ENCODE data around the gene CGN. TPM values are rescaled to one million over a fixed set of nuclear protein-coding genes. Genes with fewer than 3 reads are reported as not detected.
A peak's percentile ranks its signal among the peaks of the same experiment; 100 is the strongest.

CGN gene
- total and polyA plus RNA-seq, 2 experiments from 2014 or later = 11.8 to 37.0 TPM

- TF ChIP-seq EZH2phosphoT487 (IDR thresholded peaks at IDR 0.05; ENCODE audit: unreplicated experiment) (no peak), JUNB (IDR thresholded peaks at IDR 0.05; ENCODE audit: unreplicated experiment) (no peak), NANOG (IDR thresholded peaks at IDR 0.05; ENCODE audit: borderline replicate concordance) (no peak), STAT1 (IDR thresholded peaks at IDR 0.05; ENCODE audit: unreplicated experiment) (no peak), POLR2AphosphoS5 (IDR thresholded peaks at IDR 0.05; ENCODE audit: low read depth) (no peak)
Observed at GRCh38 chr1:151482017-151482416, 29.2 kb upstream of the CGN start (continued).

GRCh38 chr1:151485685-151486255, 25.4 kb upstream of the CGN start:
- Mint-ChIP-seq H3K9me3 (no peaks in the 10 kb centered on the region; the same call in 2 of the 3 replicates), H3K27me3 (ENCODE audit: insufficient read depth, low read depth, poor library complexity) (peaks cover 7% of the 10 kb centered on the region), H3K27ac (no peak overlapping the region), H3K4me1 (no peaks in the 10 kb centered on the region), H3K36me3 (ENCODE audit: low read depth) (no peaks in the 10 kb centered on the region), H3K4me3 (no peak overlapping the region)
- Histone ChIP-seq H3K27me3 (ENCODE audit: insufficient read depth) (no peaks in the 10 kb centered on the region), H4K20me1 (replicated peaks; ENCODE audit: insufficient read depth) (no peaks in the 10 kb centered on the region), H3K9me2 (ENCODE audit: insufficient read depth) (no peaks in the 10 kb centered on the region), H3K4me2 (no peak overlapping the region), H2AFZ (no peak overlapping the region), H3K79me2 (replicated peaks; ENCODE audit: insufficient read depth) (no peaks in the 10 kb centered on the region), H3F3A (replicated peaks; ENCODE audit: low read depth) (no peaks in the 10 kb centered on the region), H3K4me3 (no peak overlapping the region), H3K27ac (ENCODE audit: low read depth) (no peak overlapping the region), H3K36me3 (ENCODE audit: insufficient read depth) (no peaks in the 10 kb centered on the region), H3K4me1 (ENCODE audit: insufficient read depth) (no peaks in the 10 kb centered on the region)
- TF ChIP-seq, protein P1, sequence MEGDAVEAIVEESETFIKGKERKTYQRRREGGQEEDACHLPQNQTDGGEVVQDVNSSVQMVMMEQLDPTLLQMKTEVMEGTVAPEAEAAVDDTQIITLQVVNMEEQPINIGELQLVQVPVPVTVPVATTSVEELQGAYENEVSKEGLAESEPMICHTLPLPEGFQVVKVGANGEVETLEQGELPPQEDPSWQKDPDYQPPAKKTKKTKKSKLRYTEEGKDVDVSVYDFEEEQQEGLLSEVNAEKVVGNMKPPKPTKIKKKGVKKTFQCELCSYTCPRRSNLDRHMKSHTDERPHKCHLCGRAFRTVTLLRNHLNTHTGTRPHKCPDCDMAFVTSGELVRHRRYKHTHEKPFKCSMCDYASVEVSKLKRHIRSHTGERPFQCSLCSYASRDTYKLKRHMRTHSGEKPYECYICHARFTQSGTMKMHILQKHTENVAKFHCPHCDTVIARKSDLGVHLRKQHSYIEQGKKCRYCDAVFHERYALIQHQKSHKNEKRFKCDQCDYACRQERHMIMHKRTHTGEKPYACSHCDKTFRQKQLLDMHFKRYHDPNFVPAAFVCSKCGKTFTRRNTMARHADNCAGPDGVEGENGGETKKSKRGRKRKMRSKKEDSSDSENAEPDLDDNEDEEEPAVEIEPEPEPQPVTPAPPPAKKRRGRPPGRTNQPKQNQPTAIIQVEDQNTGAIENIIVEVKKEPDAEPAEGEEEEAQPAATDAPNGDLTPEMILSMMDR (conservative IDR thresholded peaks at IDR 0.05; ENCODE audit: low read depth in 2 of 2) = peak; percentile 48 to 70; a peak in 3 of 4 replicates
- TF ChIP-seq POLR2AphosphoS5 (IDR thresholded peaks at IDR 0.05; ENCODE audit: low read depth) (no peak), ZNF462 (CRISPR knock-in tag; IDR thresholded peaks at IDR 0.05) (no peak)
- ATAC-seq (peak; percentile 98), DNase-seq (ENCODE audit: low spot score) (peak; percentile 77)

Data from GM23338 (cell line).